SK-MEL-5 (cell line): ENCODE measurements around the gene LKAAEAR1. TPM values are rescaled to one million over a fixed set of nuclear protein-coding genes. Genes with fewer than 3 reads are reported as not detected.

Experiments used
- DNase-seq: peaks from one replicate; pipeline ENCODE4 v3.0.0-alpha.2; 2016; ENCODE audit warnings: low read depth, low spot score
- in situ Hi-C: cut with HindIII; loops from 2 replicates; pipeline ENCODE4 v1.10.0; 2016; ENCODE audit warnings: low sequenced_read_pairs, high pct_unique_total_duplicates, low pct_unique_long_range_greater_than_20kb
- total RNA-seq: library from RNA; depleted of rRNA; stranded (reverse); fragments of >200 nt; shearing (Covaris generic); gene quantifications from 2 replicates; pipeline ENCODE4 v1.2.3, GENCODE V29; 2014

LKAAEAR1 gene
- total RNA-seq, 1 experiment from 2014 or later = 1.1 TPM

DNA sequence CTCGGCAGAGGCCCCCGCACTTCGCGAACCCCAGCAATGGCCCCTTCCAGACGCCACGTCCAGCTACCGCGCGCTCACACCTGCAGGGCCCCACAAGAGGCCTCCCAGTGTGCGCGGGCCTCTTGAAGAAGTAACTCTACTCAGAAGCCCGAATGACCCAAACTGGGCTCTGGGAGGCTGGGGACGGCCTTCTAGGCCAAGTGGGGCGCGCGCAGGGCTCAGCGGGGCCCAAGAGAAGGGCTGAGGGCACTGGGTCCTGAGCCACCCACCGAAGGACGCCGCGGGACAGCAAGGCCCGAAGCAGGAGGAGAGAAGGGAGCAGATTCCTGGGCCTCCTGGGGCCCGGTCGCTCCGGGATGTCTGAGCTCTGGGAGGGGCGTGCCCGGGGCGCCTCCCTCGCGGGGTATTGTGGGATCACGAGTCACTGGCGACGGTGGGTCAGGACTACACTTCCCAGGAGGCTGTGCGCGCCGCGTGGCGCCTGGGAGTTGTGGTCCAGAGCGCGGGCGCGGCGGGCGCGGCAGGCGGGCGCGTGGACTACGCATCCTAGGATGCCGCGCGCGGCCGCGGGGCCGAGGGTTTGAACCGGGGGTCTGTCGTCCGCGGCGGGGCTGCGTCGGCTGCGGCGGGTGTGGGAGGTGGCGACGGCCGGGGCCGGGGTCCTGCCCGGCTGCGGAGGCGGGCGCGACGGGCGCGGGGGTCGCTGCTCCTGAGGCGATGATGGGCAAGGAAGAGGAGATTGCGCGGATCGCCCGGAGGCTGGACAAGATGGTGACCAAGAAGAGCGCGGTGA is 21.4 kb downstream of the LKAAEAR1 start, which contains the start of gene TCEA2:
TSS of gene TCEA2 (plus strand) at position 603 of the 793 bp plus-strand sequence. CDS start at position 718, 115 bp downstream.
- DNase-seq = peak; percentile 96
- in situ Hi-C loops = no loop called here

DNA sequence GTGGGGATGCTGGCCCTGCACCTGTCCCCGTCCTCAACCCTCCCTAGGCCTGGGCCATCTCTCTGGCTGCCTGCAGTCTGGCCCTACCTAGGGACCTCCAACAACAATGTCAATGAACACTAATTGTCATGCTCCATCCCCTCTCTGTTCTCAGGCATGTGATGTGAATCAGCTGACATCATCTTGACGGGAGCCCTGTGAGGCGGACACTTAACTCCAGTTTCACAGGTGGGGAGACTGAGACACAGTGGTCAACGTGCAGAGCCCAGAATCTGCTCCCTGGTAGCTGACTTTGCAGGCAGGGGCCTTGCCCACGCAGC is 22.0 kb downstream of the LKAAEAR1 start:
- no peak for DNase-seq
- in situ Hi-C loops = no loop called here

- no peak for DNase-seq
- in situ Hi-C loops = no loop called here
These were observed 25.7 kb downstream of the LKAAEAR1 start for GRCh38 chr20:64058536-64058935.

GRCh38 chr20:64057628-64058498 is 26.3 kb downstream of the LKAAEAR1 start:
- in situ Hi-C loops = no loop called here
- DNase-seq = peak; percentile 83

DNA sequence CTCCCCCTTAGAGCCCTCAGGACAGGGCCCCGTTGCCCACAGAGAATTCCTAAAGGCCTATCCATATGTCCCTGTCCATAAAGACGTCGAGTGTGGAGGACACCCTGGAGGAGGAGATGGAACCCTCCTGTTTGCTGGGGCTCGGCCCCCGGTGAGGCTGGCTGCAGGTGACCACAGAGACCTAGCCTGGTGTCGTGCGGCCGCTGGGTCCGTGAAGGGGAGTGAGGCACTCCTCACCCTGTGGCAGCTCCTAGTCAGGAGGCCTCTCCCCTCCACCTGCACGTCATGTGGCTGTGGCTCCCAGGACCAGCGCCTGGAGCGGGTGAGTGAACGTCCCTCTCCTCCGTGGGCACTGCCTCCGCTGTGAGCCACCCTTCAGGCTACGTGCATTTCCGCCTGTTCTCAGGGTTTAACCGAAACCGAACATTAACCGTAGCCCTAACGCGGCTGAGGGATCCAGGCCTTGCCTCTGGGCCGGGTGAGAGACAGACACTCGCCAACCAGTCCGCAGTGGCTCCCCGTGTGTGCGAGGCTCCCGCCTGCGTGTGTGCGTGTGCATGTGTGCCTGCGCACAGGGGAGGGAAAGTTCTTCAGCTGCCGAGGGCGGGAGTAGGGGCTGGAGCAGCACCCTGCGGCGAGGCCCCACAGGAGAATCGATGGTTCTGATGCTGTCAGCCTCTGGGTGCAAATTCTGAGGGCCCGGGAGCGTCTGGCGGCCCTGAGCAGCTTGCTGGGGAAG is 27.1 kb downstream of the LKAAEAR1 start:
- in situ Hi-C loops = no loop called here
- DNase-seq = no peak

GRCh38 chr20:64056639-64056888 is 27.6 kb downstream of the LKAAEAR1 start:
- in situ Hi-C loops = no loop called here
- no peak for DNase-seq

DNA sequence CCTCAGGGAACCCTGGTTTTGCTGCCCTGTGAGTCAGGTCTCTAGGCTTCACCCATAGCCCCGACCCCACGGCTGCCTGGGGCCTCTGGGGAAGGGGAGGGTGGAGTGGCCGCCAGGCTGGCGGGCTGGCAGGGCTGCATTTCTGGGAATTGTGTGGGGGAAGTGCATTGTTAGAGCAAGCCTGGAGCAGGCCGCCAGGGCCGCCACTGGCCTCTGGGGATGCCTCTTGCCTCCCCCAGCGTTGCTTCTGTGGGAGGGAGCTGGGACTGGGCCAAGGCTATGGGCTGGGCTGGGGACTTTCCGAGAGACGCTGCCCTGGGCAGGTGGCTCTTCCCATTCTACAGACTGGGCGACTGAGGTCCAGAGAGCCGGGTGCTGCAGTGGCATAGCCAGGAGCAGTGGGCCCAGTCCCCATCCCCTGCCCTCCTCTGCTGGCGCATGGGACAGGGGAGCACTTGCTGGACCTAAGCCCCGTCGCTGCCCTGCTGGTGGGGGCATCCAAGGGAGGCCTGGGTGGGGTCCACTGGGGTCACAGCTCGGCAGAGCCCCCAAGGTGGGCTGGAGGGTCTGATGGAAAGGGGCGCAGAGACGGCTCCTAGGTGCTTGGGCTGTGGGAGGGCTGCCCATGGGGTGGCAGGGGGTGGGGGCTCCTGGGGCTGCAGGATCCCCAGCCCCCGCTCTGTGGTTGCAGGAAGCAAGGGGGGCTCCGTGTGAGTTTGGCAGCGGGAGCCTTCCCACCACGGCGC is 28.1 kb downstream of the LKAAEAR1 start:
- in situ Hi-C loops = no loop called here

DNA sequence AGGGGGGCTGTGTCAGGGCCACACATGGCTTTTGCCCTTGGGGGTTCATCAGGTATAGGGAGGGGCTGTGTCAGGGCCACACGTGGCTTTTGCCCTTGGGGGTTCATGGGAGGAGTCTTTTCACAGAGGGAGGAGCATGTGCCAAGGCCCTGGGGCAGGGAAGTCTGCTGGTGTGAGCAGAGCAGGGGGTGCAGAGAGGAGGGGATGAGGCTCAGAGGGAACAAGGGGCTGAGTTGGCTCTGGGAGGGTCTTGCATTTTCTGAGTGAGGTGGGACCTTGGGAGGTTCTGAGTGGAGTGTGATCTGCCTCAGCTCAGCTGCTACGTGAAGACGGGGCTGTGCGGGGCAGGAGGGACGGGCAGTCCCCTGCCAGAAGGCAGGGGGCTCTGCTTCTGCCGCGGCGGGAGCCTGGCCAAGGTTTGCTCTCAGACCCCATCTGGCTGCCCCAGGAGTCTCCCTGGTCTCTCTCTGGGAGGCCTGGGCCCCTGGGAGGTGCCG is 28.8 kb downstream of the LKAAEAR1 start:
- no peak for DNase-seq
- in situ Hi-C loops = no loop called here

More for the DNA sequence above, 28.1 kb downstream of the LKAAEAR1 start:
- no peak for DNase-seq

GRCh38 chr20:64053841-64054661 is 30.1 kb downstream of the LKAAEAR1 start:
- peak; percentile 43 for DNase-seq
- in situ Hi-C loops = no loop called here

DNA sequence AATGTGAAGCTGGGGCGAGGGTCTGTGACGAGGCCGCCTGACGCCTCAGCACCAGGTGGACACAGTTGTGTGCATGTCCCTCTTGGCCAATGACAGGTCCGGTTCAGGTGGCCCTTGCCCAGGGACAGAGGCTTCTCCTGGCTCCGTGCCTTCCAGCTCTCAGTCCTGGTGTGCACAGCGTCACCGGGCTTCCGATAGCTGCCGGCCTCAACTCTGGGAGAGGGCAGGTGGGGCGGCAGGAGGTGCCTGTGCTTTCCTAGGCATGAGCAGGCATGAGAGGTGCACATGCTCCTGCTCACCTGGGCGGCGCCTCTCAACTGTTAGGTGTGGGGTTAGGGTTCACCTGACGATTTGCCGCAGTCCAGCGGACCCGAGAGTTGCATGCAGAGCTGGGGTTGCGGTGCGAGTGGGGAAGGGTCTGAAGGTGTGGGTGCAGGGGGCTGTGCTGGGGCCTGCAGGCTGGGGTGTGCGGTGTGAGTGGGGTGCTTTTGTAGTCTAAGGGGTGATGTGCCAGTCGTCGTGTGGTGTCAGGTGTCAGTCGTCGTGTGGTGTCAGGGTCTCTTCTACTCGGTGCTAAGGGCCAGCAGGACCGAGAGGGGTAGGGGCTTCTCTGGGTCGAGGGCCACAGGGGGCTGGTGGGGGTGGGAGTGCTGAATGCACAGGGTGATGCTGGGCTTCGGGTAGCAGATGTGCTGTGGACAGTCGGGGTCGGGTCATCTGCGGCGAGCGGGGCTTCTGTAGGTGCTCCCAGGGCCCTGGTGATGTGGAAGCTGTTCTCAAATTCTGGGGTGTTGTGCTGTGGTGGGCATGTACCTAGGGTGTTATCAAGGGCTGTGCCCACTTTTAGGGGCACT is 31.0 kb downstream of the LKAAEAR1 start:
- in situ Hi-C loops = no loop called here
- DNase-seq = no peak

DNA sequence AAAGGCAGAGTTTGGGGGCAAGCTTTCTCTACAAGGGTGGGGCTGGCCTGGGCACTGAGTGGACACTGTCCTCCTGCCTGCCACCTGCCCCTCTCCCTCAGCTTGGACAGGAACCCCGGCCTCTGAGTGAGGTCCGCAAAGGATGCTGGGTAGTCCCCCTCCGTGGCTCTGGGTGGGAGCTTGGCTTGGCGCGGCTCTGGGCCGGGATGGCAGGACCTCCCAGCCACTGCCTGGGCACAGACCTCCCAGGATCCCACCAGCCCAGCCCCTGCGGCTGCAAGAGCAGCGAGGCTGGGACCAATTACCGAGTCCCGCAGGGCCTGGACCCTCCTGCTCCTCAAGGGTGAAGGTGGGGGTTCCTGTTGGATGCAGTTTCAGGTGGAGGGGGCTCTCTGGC is 31.9 kb downstream of the LKAAEAR1 start:
- DNase-seq = no peak
- in situ Hi-C loops = no loop called here

GRCh38 chr20:64051561-64052325 is 32.5 kb downstream of the LKAAEAR1 start:
- no peak for DNase-seq
- in situ Hi-C loops = no loop called here

DNA sequence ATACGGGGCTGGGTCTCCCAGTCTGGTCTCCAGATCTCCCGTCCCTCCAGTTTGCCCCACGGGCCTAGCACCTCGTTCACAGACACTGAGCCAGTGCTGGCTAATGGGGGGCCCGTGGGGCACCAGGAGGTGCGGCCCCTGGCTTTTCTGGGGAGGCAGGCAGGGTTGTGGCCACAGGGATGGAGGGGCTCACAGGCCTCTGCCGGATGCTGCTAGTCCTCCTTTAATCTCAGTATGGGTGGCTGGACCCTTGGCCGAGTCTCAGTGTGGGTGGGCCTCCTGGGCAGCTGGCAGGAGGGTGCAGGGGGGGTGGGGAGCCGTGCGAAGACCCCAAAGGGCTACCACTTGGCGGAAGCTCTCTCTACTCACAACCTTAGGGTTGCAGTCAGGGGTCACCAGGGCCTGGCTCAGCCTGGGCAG is 33.2 kb downstream of the LKAAEAR1 start:
- in situ Hi-C loops = no loop called here
- no peak for DNase-seq

DNA sequence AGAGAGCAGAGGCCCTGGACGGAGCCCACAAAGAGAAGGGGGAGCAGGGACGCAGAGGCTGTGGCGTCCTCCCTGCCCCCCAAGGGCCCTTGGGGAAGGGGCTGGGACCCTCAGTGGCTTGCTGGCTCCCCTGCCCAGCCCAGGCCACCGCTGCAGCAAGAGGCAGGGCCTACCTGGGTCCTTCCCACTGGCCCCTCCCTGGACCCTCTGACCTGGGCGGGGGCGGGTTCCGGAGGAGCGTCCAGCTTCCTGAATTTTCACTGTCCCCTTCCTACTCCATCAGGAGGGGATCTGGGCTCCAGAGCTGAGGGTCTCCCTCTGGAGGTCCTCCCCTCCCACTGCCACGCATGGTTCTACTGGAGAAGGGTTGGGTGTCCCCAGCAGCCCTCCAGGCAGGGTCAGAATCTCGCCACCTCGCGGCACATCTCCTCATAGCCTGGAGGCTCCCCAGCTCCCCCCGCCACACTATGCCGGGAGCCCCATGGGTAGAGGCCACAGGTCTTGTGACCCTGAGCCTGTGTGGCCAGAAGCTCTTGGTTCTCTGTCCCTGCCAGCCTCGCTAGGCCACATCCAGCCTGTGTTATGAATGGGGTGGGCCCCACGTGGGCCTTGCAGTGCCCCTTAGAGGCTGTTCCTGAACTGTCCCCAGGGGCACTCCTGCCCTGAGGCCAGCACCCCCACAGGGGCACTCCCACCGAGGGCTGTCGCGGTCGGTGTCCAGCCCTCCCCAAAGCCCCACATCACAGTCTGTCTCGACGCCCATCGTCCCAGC is 33.8 kb downstream of the LKAAEAR1 start:
- in situ Hi-C loops = no loop called here
- no peak for DNase-seq

GRCh38 chr20:64049878-64050260 is 34.3 kb downstream of the LKAAEAR1 start:
- DNase-seq = no peak
- in situ Hi-C loops = no loop called here
